ENCODE data around the gene ARSD.

GRCh38 chrX:2879670-2880069 lies 49.5 kb downstream of the ARSD start:
- TF ChIP-seq SUZ12 (IDR thresholded peaks at IDR 0.05; ENCODE audit: low read length) = no peak
- no peak for TF ChIP-seq TEAD4 (IDR thresholded peaks at IDR 0.05; ENCODE audit: low read depth, low read length)
- TF ChIP-seq POLR2AphosphoS5 (IDR thresholded peaks at IDR 0.05; ENCODE audit: low read depth, low read length) = no peak
- TF ChIP-seq MAX (IDR thresholded peaks at IDR 0.05) = no peak
- TF ChIP-seq CTCF (IDR thresholded peaks at IDR 0.05; ENCODE audit: control extremely low read depth in 1 of 3, insufficient read depth in 1 of 3, low read depth in 1 of 3, low read length in 3 of 3) = no peak
- TF ChIP-seq BCL11A (IDR thresholded peaks at IDR 0.05; ENCODE audit: low read depth in 2 of 2, low read length in 2 of 2) = no peak
- TF ChIP-seq RFX5 (IDR thresholded peaks at IDR 0.05; ENCODE audit: borderline replicate concordance, low read depth, low read length) = no peak
- no peak for TF ChIP-seq EZH2 (IDR thresholded peaks at IDR 0.05; ENCODE audit: low read depth, low read length, severe bottlenecking)
- no peak for TF ChIP-seq SP1 (IDR thresholded peaks at IDR 0.05; ENCODE audit: low read depth, low read length)
- no peak for TF ChIP-seq POLR2A (IDR thresholded peaks at IDR 0.05; ENCODE audit: control extremely low read depth in 1 of 2, low read depth in 2 of 2, low read length in 2 of 2)
